T-helper 1 cell treated with Interleukin-12 subunit alpha and Interleukin-12 subunit beta and Interleukin-4 antibody, amounts not matched to agents 30 ng/mL and 1 ng/mL, for 36 hours (primary cell): ENCODE data around the gene CCDC127. TPM values are rescaled to one million over a fixed set of nuclear protein-coding genes. Genes with fewer than 3 reads are reported as not detected.
"Not testable (repeated sequence)": the region's sequence is repeated elsewhere in the genome, so short reads cannot be mapped to it uniquely, and the experiment has no call there.

Source experiments
- intact Hi-C: fragments of 100-400 bp; cut with micrococcal nuclease; formaldehyde crosslinking; loops from one replicate; pipeline ENCODE4 v1.15.1; 2024
- total RNA-seq: library from RNA; stranded (reverse); gene quantifications from 2 replicates; pipeline ENCODE4 v1.2.3, GENCODE V29; 2022

CCDC127 gene
- total RNA-seq, 1 donor from 2014 or later = 6.0 TPM

DNA sequence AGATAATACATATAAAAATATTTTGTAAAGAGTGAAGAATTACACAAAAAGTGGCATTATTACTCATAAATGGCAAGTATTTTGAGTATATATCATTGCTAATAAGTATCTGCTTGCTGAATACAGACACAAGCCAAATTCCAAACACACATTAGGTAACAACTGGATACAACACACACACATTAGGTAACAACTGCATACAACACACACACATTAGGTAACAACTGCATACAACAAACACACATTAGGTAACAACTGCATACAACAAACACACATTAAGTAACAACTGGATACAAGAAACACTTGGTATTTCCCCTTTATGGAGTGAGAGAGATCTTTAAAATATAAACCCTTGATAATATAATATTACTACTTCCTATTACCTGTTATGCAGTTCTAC, 13.5 kb downstream of the CCDC127 start:
- intact Hi-C loops = no loop called here

DNA sequence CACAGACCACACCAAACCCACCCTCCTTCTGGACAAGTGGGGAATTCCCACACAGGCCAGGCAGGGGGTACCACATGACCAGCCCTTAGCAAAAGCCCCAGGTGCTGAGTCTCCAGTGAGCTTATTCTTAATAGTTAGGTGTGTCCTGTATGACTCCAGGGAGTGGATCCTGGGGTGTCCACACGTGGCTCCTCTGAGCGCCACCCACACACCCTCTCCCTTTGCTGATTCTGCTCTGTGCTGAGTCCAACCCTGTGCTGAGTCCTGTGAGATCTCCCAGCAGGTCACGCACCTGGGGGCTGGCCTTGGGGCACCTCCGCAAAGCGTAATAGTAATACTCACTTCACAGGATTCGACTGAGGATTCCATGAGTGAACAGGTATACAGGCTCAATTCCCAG, 14.0 kb downstream of the CCDC127 start:
- intact Hi-C loops = no loop called here

- intact Hi-C loops = no loop called here
Observed at GRCh38 chr5:203246-203930, 14.6 kb downstream of the CCDC127 start.

GRCh38 chr5:201672-202071, 16.3 kb downstream of the CCDC127 start:
- intact Hi-C loops = no loop called here

DNA sequence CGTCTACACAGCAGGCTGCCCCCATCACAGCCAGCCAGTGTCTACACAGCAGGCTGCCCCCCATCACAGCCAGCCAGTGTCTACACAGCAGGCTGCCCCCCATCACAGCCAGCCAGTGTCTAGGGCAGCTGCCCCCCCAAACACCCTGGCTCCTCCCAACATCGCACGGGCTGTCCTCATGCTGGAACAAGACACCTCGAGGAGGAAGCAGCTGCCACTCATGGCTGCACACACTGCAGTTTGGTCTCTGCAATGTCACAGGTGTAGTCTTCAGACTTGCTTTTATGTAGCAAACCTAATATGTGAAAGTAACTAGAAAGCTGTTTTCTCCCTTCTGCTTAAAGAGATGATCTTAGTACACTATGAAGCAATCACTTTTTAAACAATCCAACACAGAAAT, 17.0 kb downstream of the CCDC127 start:
- intact Hi-C loops = no loop called here

DNA sequence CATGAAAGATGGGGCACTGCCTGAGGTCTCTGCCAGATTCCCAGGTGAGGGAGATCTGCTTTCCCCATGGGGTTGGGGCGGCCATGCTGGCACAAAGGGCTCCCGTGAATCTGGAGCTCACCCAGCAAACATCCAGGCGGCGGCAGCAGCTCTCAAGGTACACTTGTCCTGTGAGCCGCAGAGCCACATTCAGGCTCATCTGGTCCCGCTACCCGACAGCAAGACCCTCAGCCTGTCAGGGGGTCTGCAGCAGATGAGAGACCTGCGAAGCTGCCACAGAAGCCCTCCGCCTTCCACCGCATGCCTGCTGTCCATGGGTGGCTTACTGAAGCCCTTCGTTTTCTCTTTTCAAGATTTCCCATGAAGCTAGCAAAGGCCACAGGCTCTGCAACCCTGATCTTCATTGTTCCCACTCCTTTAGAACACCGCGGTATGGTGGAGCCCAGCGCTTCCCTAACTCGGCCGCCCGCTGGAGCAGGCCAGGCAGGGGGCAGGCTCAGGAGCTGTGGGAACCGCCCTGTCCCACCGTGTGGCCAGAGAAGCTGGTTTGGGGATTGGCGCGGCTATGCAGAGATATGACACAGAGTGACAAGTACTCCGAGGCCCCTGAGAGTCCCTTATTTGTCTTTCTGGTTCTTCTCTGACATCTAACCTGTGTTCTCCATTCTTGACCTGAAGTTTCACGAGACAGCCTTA, 17.9 kb downstream of the CCDC127 start:
- intact Hi-C loops = no loop called here

- intact Hi-C loops = no loop called here
Observed at GRCh38 chr5:199197-199949, 18.6 kb downstream of the CCDC127 start.

GRCh38 chr5:198516-199196, 19.3 kb downstream of the CCDC127 start:
- intact Hi-C loops = no loop called here

- intact Hi-C loops = no loop called here
Observed at GRCh38 chr5:197892-198489, 20.0 kb downstream of the CCDC127 start.

DNA sequence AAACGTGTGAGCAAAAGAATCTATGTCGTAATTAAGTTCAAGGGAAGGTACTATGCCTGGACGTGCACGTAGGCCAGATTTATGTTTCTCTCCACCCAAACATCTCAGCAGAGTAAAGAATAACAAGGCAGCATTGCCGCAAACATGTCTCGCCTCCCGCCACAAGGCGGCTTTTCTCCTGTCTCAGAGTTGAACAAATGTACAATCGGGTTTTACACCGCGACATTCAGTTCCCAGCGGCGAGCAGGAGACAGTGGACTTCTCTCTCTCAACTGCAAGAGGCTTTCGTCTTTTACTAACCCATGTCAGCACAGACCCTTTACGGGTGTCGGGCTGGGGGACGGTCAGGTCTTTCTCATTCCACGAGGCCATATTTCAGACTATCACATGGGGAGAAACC, 20.9 kb downstream of the CCDC127 start:
- intact Hi-C loops = not testable (repeated sequence)

- intact Hi-C loops = no loop called here
Observed at GRCh38 chr5:196350-196749, 21.6 kb downstream of the CCDC127 start.

DNA sequence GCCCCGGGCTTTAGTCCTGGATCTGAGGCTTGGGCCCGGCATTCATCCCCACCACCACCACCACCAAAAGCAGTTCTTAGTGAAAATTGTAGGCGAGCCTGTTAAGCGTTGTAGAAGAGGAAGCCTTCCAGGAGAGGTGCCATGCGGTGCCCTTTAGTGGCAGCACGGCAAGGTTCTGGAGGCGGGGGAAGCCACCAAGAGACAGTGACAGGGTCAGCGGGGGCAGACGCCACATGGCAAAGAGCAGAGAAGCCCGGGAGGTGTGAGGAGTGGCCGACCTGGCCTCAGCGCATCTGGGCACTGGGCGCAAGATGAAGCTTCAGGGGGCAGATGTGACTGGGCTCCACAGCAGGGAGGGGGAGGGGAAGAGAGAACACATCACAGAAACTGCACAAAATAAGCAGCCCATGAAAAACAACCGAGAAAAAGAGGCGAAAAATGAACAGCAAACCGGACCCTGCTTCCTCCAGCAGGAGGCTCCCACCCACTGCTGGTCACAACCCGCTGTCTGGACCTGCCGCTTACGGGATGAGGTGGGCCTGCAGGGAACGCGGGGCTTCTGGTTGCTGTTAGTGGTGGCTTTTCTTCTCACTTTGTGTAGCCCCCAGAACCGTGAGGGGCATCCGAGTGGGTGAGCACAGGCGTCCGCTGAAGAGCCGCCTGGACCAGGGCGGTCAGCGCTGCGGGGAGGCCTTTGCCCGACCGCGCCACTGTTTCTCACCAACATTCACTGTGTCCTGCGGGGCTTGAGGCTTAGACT, 22.4 kb downstream of the CCDC127 start:
- intact Hi-C loops = no loop called here

DNA sequence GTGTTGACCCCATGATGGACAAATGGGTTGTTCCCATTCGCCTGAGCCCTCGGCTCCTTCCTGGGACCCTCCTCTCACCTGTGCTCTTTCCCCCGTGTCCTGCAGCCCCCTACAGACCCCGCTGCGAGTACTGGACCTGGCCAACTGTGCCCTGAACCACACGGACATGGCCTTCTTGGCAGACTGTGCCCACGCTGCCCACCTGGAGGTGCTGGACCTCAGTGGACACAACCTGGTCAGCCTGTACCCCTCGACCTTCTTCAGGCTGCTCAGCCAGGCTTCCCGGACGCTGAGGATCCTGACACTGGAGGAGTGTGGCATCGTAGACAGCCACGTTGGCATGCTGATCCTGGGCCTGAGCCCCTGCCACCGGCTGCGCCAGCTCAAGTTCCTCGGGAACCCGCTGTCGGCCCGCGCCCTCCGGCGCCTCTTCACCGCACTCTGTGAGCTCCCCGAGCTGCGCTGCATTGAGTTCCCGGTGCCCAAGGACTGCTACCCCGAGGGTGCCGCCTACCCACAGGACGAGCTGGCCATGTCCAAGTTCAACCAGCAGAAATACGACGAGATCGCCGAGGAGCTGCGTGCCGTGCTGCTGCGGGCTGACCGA, 23.2 kb downstream of the CCDC127 start:
- intact Hi-C loops = no loop called here

GRCh38 chr5:194102-194501, 23.9 kb downstream of the CCDC127 start:
- intact Hi-C loops = no loop called here

GRCh38 chr5:192970-193831, 24.8 kb downstream of the CCDC127 start:
- intact Hi-C loops = no loop called here

- intact Hi-C loops = no loop called here
Observed at GRCh38 chr5:192691-192969, 25.3 kb downstream of the CCDC127 start.

DNA sequence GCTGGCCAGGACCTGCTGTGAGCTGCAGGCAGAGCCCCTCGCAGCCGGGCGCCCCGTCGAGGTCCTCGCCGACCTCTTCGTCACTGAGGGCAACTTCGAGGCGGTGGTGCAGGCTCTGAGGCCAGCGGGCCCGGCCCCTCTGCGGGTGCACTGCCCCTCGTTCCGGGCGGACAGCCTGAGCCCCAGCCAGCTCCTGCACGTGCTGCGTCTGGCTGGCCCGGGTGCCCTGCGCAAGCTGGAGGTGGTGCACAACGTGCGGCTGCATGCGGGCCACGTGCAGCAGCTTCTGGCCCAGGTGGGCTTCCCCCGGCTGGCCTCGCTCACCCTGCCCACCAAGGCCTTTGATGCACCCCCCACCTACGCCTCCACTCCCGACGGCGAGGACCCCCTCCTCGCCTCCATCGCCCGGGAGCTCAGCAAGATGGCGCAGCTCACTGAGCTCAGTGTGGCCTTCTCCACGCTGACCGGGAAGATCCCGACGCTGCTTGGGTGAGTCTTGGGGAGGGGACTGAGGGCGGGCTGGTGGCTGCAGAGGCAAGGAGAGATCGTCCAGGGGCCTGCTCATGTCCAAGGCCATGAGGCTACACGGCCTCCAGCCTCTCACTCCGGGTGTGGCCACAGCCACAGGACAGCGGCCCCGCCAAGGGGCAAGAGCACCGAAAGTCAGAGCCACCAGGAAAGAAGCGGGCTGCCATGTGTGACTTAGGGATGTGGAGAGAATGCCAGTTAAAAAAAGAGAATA, 25.8 kb downstream of the CCDC127 start:
- intact Hi-C loops = no loop called here

DNA sequence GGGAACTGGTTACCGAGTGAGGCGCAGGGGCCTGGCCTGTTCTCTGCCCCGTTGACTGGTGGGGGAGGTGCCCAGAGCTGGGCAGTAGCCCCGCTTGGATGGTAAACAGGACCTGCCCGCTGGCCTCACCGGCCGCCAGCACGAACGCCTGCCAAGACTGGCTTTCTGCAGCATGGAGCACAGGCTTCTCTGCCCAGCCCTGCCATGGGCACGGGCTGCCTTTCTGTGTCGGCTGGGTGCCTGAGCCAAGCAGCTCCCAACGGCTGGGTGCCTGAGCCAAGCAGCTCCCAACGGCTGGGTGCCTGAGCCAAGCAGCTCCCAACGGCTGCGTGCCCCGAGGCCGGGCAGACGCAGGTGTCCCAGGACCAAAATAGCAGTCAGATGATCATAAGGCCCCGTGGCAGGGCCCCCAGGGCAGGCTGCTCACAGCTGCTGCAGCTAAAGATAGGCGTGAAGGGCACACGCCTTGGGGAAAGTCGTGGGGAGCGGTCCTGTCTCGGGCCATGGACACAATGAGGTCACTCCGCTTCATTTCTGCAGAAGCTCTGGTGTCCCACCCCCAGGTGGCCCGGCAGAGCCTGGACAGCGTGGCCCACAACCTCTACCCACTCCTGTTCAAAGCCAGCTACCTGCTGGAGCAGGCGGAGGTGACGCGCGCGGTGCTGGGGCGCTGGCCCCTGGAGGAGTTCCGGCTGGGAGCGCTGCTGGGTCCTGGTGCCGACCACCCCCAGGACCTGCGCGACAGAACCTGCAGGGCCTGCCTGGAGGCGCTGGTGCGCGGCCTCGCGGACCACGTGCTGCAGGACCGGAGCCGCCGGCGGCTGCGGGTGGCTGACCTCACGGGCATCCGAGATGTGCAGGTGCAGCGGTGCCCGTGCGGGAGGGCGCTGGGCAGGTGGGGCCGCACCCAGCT, 26.7 kb downstream of the CCDC127 start, which contains the start of gene LRRC14B:
Gene LRRC14B (plus strand): TSS at position 460 of the 913 bp plus-strand sequence. CDS start 44 bp downstream, at position 504.
- intact Hi-C loops = no loop called here
